HG03457 (cell line): ENCODE results near the gene PPP1R9B.

ENCODE experiments used
- ATAC-seq: cut with Tn5 transposase; IDR thresholded peaks from one replicate; pipeline ENCODE4 v1.9.1; 2021; ENCODE audit warnings: moderate number of reproducible peaks; ENCODE audit not compliant: unreplicated experiment

The PPP1R9B gene

DNA sequence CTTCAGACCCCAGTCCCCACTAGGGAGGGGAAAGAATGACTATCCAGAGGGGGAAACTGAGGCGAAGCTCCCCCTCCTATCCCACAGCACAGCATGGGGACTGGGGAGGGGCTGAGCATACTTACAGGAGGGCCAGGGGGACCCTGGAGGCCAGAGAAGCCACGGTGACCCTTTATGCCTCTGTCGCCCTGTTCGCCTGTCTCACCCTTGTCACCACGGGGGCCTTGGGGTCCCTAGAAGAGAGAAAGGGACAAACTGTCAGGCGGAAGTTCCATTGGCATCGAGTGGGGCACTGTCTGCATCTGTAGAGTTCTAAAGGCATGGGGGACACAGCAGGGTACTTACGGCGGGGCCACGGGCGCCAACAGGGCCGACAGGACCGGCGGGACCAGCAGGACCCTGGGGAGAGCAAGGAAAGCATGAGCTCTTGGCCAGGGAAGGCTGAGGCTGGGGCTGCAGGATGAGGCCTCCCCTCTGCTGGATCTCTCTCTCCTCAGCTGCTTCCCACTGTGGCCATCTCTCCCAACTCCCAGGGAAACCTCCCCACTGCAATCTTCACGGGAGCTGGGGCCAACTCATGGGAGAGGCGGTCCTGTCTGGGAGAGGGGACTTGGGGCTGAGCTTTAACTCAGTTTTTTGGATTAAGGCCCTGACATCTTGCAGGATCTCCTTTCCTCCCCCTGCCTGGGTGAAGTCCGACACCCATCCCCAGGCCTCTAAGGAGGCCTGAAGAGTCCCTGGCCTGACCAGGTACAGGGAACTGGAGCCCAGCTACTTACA, 37.5 kb upstream of the PPP1R9B start:
- ATAC-seq: no peak

GRCh38 chr17:50187394-50187725, 36.9 kb upstream of the PPP1R9B start:
- no peak for ATAC-seq

GRCh38 chr17:50186661-50187393, 36.4 kb upstream of the PPP1R9B start:
- ATAC-seq: no peak

GRCh38 chr17:50185631-50186471, 35.4 kb upstream of the PPP1R9B start:
- ATAC-seq: no peak

- ATAC-seq: no peak
Measured at GRCh38 chr17:50184611-50185398, 34.3 kb upstream of the PPP1R9B start.

GRCh38 chr17:50184064-50184463, 33.6 kb upstream of the PPP1R9B start:
- ATAC-seq: no peak

DNA sequence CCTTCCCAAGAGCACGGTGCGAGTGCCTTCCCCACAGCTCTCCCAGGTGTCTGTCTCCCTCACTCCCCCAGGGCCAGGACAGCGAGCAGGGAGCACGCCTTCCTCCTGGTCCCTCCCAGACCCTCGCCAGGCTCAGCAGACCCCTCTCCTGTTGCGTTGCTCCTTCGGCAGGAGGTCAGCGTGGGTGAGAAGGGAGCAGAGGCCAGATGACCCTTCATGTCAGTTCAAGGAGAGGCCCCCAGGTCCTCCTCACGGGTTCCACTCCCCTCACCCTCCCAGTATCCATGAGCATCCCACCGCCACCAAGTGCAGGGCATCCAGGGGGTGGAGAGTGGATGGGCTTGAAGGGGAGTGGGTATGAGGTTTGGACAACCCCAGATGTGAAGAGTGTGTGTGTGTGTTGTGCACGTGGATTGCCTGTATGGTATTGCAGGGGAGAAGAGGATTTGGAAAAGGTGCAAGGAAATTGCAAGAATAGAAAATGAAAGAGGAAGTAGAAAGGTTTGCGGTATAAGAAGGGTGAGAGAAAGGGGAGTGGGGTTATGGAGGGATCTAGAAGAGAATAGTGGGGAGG, 33.0 kb upstream of the PPP1R9B start:
- ATAC-seq: no peak

- no peak for ATAC-seq
Measured at GRCh38 chr17:50182783-50183420, 32.4 kb upstream of the PPP1R9B start.

DNA sequence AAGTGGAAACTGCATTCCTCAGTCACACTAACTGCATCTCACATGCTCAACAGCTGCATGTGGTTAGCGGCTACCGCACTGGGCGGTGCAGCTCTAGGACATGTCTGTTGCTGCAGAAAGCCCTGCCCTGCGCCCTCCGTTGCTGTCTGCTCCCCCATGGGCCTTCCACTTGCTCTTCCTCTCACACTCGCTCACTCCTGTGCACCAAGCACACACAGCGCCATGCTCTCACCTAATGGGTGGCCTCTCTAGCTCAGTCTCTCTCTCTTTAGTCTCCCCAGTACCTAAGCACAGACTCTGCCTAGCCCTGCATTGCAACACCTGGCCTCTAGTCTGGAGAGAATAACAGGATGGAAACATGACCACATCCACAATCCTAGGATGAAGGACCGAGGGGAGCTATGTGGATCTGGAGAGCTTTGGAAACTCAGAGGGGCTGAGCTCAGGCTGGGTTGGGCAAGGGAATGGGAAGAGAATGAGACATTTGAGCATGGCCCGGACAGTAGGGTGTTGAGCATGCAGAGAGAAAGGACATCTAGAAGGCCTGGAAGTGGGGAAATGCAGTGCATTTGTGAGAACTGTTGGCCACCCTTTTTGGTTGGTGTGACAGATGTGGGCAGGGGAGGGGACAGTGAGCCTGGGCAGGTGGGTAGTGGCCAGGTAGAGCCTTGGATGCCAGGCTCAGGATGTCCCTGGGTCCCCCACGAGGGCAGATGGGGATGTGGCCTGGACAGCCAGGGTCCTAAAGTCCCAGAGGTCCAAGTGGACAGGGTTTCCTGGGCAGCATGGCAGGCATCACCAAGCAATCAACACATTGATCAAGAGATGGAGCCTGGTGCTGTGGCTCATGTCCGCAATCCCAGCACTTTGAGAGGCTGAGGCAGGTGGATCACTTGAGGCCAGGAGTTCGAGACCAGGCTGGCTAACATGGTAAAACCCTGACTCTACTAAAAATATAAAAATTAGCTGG, 31.4 kb upstream of the PPP1R9B start:
- no peak for ATAC-seq

DNA sequence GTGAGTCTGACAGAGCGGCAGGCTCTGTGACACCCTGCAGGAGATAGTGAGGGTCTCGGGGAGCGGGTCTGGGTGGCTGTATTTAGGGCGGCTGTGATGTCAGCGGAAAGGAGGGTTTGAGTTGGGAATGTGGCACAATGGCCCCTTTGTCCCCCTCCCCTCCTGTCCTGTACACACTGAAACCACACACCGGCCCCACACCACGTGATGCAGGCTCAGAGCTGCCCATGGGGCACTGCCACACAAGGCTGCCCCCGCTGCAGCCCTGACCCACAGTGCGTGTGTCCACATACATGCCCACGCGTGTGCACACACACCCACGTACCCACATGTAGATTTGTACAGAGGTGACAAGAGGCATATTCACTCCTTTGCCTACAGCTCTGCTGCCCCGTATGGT, 30.7 kb upstream of the PPP1R9B start:
- no peak for ATAC-seq

GRCh38 chr17:50180620-50181019, 30.1 kb upstream of the PPP1R9B start:
- ATAC-seq: no peak

- ATAC-seq: no peak
Measured at GRCh38 chr17:50180111-50180510, 29.6 kb upstream of the PPP1R9B start.

GRCh38 chr17:50177983-50178834, 27.7 kb upstream of the PPP1R9B start:
- no peak for ATAC-seq

GRCh38 chr17:50177476-50177875, 27.0 kb upstream of the PPP1R9B start:
- no peak for ATAC-seq

DNA sequence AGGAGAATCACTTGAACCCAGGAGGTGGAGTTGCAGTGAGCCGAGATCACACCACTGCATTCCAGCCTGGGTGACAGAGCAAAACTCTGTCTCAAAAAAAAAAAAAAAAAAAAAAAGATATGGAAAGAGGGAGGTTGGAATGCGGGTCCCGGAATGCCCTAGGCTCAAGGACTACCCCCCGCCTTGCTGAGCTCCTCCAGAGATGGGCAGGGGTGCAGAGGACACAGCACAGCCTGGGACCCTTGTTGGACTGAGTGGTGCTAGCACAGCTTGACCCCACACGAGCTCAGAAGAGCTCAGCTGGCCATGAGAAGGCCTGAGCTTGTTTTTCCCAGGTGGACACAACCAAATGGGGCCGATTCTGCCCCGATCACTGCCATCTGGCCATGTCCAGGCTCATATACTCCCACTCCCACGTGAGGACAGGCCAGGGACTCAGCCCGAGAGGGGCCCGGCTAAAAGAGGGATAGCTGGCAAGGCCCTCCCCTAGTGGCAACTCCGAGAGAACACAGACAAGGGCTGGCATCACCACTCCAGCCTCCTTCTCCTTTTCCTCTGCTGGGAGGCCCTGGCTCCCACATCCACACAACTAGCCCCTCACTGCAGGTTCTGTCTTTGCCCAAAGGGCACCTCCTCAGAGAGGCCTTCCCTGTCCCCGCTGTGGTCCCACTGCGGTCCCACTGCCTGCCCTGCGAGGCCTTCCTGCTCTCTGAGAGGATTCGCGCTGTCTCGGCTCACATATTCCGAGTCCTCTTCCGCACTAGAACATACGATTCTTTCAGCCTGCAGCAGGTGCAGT, 26.3 kb upstream of the PPP1R9B start:
- no peak for ATAC-seq

DNA sequence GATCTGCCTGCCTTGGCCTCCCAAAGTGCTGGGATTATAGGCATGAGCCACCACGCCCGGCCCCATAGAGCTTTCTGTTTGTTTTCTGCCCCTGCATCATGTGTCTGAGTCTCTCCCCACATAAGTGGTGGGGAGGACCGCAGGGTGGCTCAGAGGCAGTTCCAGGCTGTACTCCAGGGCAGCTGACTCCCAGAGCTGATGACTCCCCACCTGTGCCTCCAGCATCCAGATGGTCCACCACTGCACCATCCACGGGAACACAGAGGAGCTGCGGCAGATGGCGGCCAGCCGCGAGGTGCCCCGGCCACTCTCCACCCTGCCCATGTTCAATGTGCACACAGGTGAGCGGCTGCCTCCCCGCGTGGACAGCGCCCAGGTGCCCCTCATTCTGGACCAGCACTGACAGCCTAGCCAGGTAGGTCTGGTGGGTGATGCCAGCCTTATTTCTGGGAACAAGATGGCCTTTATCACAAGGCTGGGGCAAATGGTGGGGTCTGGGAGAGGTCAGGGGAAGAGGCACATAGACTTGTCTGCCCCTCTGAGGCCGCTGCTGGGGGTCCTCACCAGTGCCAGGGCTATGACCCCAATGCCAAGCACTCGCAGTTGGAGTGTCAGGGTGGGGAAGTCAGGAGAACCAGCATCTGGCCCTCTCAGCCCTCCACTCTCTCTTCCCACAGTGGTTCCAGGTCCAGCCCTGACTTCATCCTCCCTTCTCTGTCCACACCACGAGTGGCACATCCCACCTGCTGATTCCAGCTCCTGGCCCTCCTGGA, 24.7 kb upstream of the PPP1R9B start:
- ATAC-seq: no peak
